HepG2 (cell line): Measurements from ENCODE around the gene PELI2. TPM values are rescaled to one million over a fixed set of nuclear protein-coding genes. Genes with fewer than 3 reads are reported as not detected.
A peak's percentile ranks its signal among the peaks of the same experiment; 100 is the strongest.

Source experiments
- ATAC-seq: fragments of 200-7000 bp; cut with Tn5 transposase; 3 replicates; pipeline ENCODE4 v1.9.1; 2020; ENCODE audit warnings: mild to moderate bottlenecking, moderate library complexity
- Bru-seq: library from RNA; stranded (reverse); fragments of 400-500 nt; gene quantifications from one replicate; lab custom pipeline; 2021; lab: Mats Ljungman, UMichigan
- BruChase-seq, 2 experiments: library from RNA; stranded (reverse); fragments of 400-500 nt; gene quantifications; one replicate each; lab custom pipeline; 2021; lab: Mats Ljungman, UMichigan
- BruUV-seq: library from RNA; stranded (reverse); fragments of 400-500 nt; replicated peaks from 2 replicates; lab custom pipeline; 2021; lab: Mats Ljungman, UMichigan
- CTCF ChIA-PET: fragments of 300-600 bp; formaldehyde crosslinking; extraction: SDS; loops from one replicate; lab custom pipeline; 2021; ENCODE audit warnings: low total read pairs, inconsistent platforms, low intra/inter-chr PET ratio; lab: Yijun Ruan, JAX
- POLR2A ChIA-PET: fragments of 350-600 bp; sonication (Branson Sonifier 250); formaldehyde crosslinking; loops from one replicate; lab custom pipeline; 2020; ENCODE audit warnings: antibody characterized with exemption, inconsistent platforms; lab: Yijun Ruan, JAX
- DNase-seq: peaks from one replicate; pipeline ENCODE4 v3.0.0-alpha.2; 2015; ENCODE audit warnings: low spot score
- FAIRE-seq: peaks from 3 replicates; lab custom pipeline; 2011; peaks lifted over from hg19 to GRCh38; lab: Jason Lieb, UNC
- H2AFZ ChIP-seq: one replicate; pipeline ENCODE4 v1.6.1; 2011; ENCODE audit warnings: low read length, inconsistent platforms
- H3K27ac ChIP-seq: fragments of 300-600 bp; 3 replicates; pipeline ENCODE4 v1.8.0; 2011; ENCODE audit warnings: mixed run types, mild to moderate bottlenecking, mixed read lengths, low read length, inconsistent platforms; ENCODE audit not compliant: insufficient read depth; ENCODE audit errors: extremely low read length
- H3K27me3 ChIP-seq, 2 experiments: fragments of 200-600 bp in 1 of 2; 2 replicates in 1 of 2; 3 replicates in 1 of 2; pipeline versions ENCODE4 v1.6.0 to v1.8.0; 2011; ENCODE audit warnings: low read length in 2 of 2, mild to moderate bottlenecking in 2 of 2, moderate library complexity in 2 of 2, inconsistent platforms in 1 of 2; ENCODE audit not compliant: insufficient read depth in 2 of 2, control insufficient read depth in 1 of 2
- H3K36me3 ChIP-seq, 2 experiments: fragments of 200-600 bp in 1 of 2; replicated peaks in 1 of 2; 2 replicates in 1 of 2; 3 replicates in 1 of 2; pipeline versions ENCODE4 v1.5.1 to v1.8.0; 2011; ENCODE audit warnings: low read length in 2 of 2, inconsistent platforms in 1 of 2; ENCODE audit not compliant: insufficient read depth in 2 of 2, control insufficient read depth in 1 of 2
- H3K4me1 ChIP-seq: 2 replicates; pipeline ENCODE4 v1.5.1; 2012; ENCODE audit warnings: low read length, inconsistent platforms; ENCODE audit not compliant: insufficient read depth
- H3K4me2 ChIP-seq: 2 replicates; pipeline ENCODE4 v1.6.0; 2011; ENCODE audit warnings: low read depth, low read length, inconsistent platforms
- H3K4me3 ChIP-seq, 3 experiments: fragments of 200-600 bp in 1 of 3; sonication (generic), shearing (Covaris generic) in 1 of 3; replicated peaks in 1 of 3; 2 replicates each; pipeline ENCODE4 v1.5.1; 2011 to 2016; ENCODE audit warnings: low read length in 3 of 3, inconsistent platforms in 2 of 3, low read depth in 2 of 3, mild to moderate bottlenecking in 2 of 3, control low read depth in 1 of 3, mixed read lengths in 1 of 3; ENCODE audit not compliant: insufficient read depth in 1 of 3
- H3K79me2 ChIP-seq: one replicate; pipeline ENCODE4 v1.6.1; 2011; ENCODE audit warnings: low read length, inconsistent platforms; ENCODE audit not compliant: insufficient read depth
- H3K9ac ChIP-seq: 2 replicates; pipeline ENCODE4 v1.6.0; 2011; ENCODE audit warnings: mild to moderate bottlenecking, low read depth, low read length, inconsistent platforms; ENCODE audit not compliant: insufficient read depth
- H3K9me3 ChIP-seq: 2 replicates; pipeline ENCODE4 v1.5.1; 2012; ENCODE audit warnings: mild to moderate bottlenecking, low read length
- H4K20me1 ChIP-seq: 2 replicates; pipeline ENCODE4 v1.6.0; 2011; ENCODE audit warnings: inconsistent platforms, mild to moderate bottlenecking, low read length, moderate library complexity; ENCODE audit not compliant: insufficient read depth
- GPBP1L1 ChIP-seq: sonication (generic); formaldehyde crosslinking; IDR thresholded peaks from 2 replicates; pipeline ENCODE4 v1.5.0; 2020; ENCODE audit warnings: mild to moderate bottlenecking, missing genetic modification reagents
- HDAC6 ChIP-seq: fragments of 200-600 bp; sonication (generic); IDR thresholded peaks from 2 replicates; pipeline ENCODE4 v1.7.0; 2017; ENCODE audit warnings: mild to moderate bottlenecking, antibody characterized with exemption, low read length, low read depth
- MBD4 ChIP-seq: IDR thresholded peaks from 2 replicates; pipeline ENCODE4 v1.6.1; 2012; ENCODE audit warnings: low read length, inconsistent platforms, borderline replicate concordance
- NCOA5 ChIP-seq: sonication (generic); formaldehyde crosslinking; IDR thresholded peaks from 2 replicates; pipeline ENCODE4 v1.4.0; 2020; ENCODE audit warnings: missing genetic modification reagents
- SP1 ChIP-seq, 2 experiments: fragments of 450-650 bp in 1 of 2; sonication (generic) in 1 of 2; formaldehyde crosslinking in 1 of 2; IDR thresholded peaks; 2 replicates each; pipeline versions ENCODE4 v1.4.0 to v1.6.1; 2016 to 2020; ENCODE audit warnings: missing genetic modification reagents in 1 of 2
- ZNF609 ChIP-seq: sonication (generic); formaldehyde crosslinking; IDR thresholded peaks from 2 replicates; pipeline ENCODE4 v1.4.0; 2020; ENCODE audit warnings: mild to moderate bottlenecking, missing genetic modification reagents, borderline replicate concordance
- WGBS: methylation state at CpG from one replicate; pipeline ENCODE4 v1.1.6; 2017; ENCODE audit warnings: low lambda C conversion rate; 5-methylcytosine and 5-hydroxymethylcytosine counted together
- in situ Hi-C: cut with HindIII; loops from 2 replicates; pipeline ENCODE4 v1.10.0; 2017; ENCODE audit warnings: low pct_unique_long_range_greater_than_20kb; ENCODE audit not compliant: extremely low pct_ligation_motif_present
- intact Hi-C: fragments of 100-400 bp; cut with micrococcal nuclease; formaldehyde crosslinking; loops from one replicate; pipeline ENCODE4 v1.10.0; 2022; ENCODE audit not compliant: unreplicated experiment
- long read RNA-seq, 2 experiments: library from RNA in 1 of 2; library from polyadenylated mRNA in 1 of 2; stranded (forward) in 1 of 2; unstranded in 1 of 2; transcript quantifications; one replicate each; pipeline ENCODE4 v2.0.0, GENCODE V29; 2019 to 2022
- polyA minus RNA-seq, 3 experiments: library from RNA; depleted of rRNA, polyadenylated mRNA; stranded (reverse); fragments of >200 nt; gene quantifications; 2 replicates each; pipeline ENCODE4 v1.2.3, GENCODE V29; 2011; ENCODE audit warnings: low replicate concordance in 1 of 3
- polyA plus RNA-seq, 8 experiments: library from polyadenylated mRNA; depleted of rRNA in 3 of 8; stranded (reverse) in 7 of 8; unstranded in 1 of 8; fragments of >200 nt; fragmentation: Illumina TruSeq in 4 of 8; extraction: Trizol in 4 of 8; gene quantifications; 2 replicates each; pipeline versions ENCODE4 v1.2.1 to v1.2.3, GENCODE V29; 2011 to 2016; ENCODE audit warnings: low read depth in 4 of 8, missing spikeins in 1 of 8, mixed read lengths in 1 of 8; ENCODE audit not compliant: insufficient read depth in 1 of 8
- total RNA-seq, 5 experiments: library from RNA; depleted of rRNA; stranded (reverse); fragments of >200 nt; fragmentation: Illumina TruSeq; extraction: Trizol; gene quantifications; 2 replicates each; pipeline ENCODE4 v1.2.3, GENCODE V29; 2016; ENCODE audit warnings: low read depth in 1 of 5

The PELI2 gene
- total RNA-seq (2016; rRNA removed; fragmentation: Illumina TruSeq; extraction: Trizol) = not detected in 2 replicates
- total RNA-seq (2016; cell fraction: cytosol; rRNA removed; fragmentation: Illumina TruSeq; extraction: Trizol; ENCODE audit: low read depth) = not detected in 2 replicates
- total RNA-seq (2016; cell fraction: insoluble cytoplasmic fraction; rRNA removed; fragmentation: Illumina TruSeq; extraction: Trizol) = 0.02 TPM in 1 of 2 replicates, not detected in the other
- not detected in 2 replicates for total RNA-seq (2016; cell fraction: membrane; rRNA removed; fragmentation: Illumina TruSeq; extraction: Trizol)
- not detected in 2 replicates for total RNA-seq (2016; cell fraction: nucleus; rRNA removed; fragmentation: Illumina TruSeq; extraction: Trizol)
- 0.07 and 0.25 TPM in 2 replicates for polyA plus RNA-seq (2011; rRNA removed)
- 0.17 and 0.23 TPM in 2 replicates for polyA plus RNA-seq (2011; cell fraction: cytosol; rRNA removed)
- polyA plus RNA-seq (2011; cell fraction: nucleus; rRNA removed) = 0.03 and 0.14 TPM in 2 replicates
- 0.03 TPM in 1 of 2 replicates, not detected in the other for polyA plus RNA-seq (2012)
- polyA plus RNA-seq (2016; cell fraction: cytosol; fragmentation: Illumina TruSeq; extraction: Trizol; ENCODE audit: low read depth) = not detected in 2 replicates
- polyA plus RNA-seq (2016; cell fraction: insoluble cytoplasmic fraction; fragmentation: Illumina TruSeq; extraction: Trizol; ENCODE audit: low read depth) = not detected in 2 replicates
- not detected in 2 replicates for polyA plus RNA-seq (2016; cell fraction: membrane; fragmentation: Illumina TruSeq; extraction: Trizol; ENCODE audit: low read depth)
- not detected in 2 replicates for polyA plus RNA-seq (2016; cell fraction: nucleus; fragmentation: Illumina TruSeq; extraction: Trizol; ENCODE audit: insufficient read depth, low read depth)
- polyA minus RNA-seq (2011; rRNA and poly(A)+ RNA removed; ENCODE audit: low replicate concordance) = 2.3 and 10.1 TPM in 2 replicates
- polyA minus RNA-seq (2011; cell fraction: cytosol; rRNA and poly(A)+ RNA removed) = 0.10 and 1.6 TPM in 2 replicates
- 0.25 and 1.2 TPM in 2 replicates for polyA minus RNA-seq (2011; cell fraction: nucleus; rRNA and poly(A)+ RNA removed)
- percentile 24 among the genes with signal in this experiment for Bru-seq, nascent RNA
- percentile 18 among the genes with signal in this experiment for BruChase-seq, experiment 1, labeled RNA remaining after a 6-hour chase
- BruChase-seq, experiment 2, labeled RNA remaining after a 2-hour chase = percentile 17 among the genes with signal in this experiment
- long read RNA-seq, experiment 1 = 0 reads
- long read RNA-seq, experiment 2, partial matches to known transcripts = 0 of 1 reads
- long read RNA-seq, experiment 2, other reads (novel, unspliced or antisense) = 1 of 1 reads

GRCh38 chr14:56117765-56118610, at the start of gene PELI2:
Gene PELI2, plus strand, starts transcription at chr14:56118411. Its CDS starts 250 bp downstream, at chr14:56118661.
- no peaks in the 10 kb centered on the region for H3K9me3 ChIP-seq
- H3K27ac ChIP-seq = no peak within 1 kb of the TSS
- H3K27me3 ChIP-seq = peaks cover 3 to 46% of the 10 kb centered on the region in 2 experiments; a peak in 4 of 5 replicates
- POLR2A ChIA-PET = no interaction called here
- DNase-seq (peak; percentile 6), FAIRE-seq (no peak), ATAC-seq (peak; percentile 91)
- H3K4me2 ChIP-seq = peak within 1 kb of the TSS; percentile 76
- peak within 1 kb of the TSS; percentile 52 to 70 (median 57) for H3K4me3 ChIP-seq
- no peak within 1 kb of the TSS for H3K9ac ChIP-seq
- peaks cover 6% of the 10 kb centered on the region; the same call in 1 of the 2 replicates for H3K4me1 ChIP-seq
- WGBS = 9% methylated on average over 27 of the region's 96 CpGs
- CTCF ChIA-PET = no interaction called here
- no peaks in the 10 kb centered on the region for H3K36me3 ChIP-seq
- H2AFZ ChIP-seq = no peak within 1 kb of the TSS
- no peaks in the 10 kb centered on the region for H3K79me2 ChIP-seq
- intact Hi-C loops = no loop called here
- BruUV-seq = no TSS peak
- in situ Hi-C loops = no loop called here
- no peaks in the 10 kb centered on the region for H4K20me1 ChIP-seq
- TF ChIP-seq ZNF609 (CRISPR knock-in tag) (no peak), GPBP1L1 (CRISPR knock-in tag) (no peak), SP1 (IDR thresholded peaks at IDR 0.05) (no peak), SP1 (CRISPR knock-in tag; IDR thresholded peaks at IDR 0.05) (no peak), MBD4 (no peak), HDAC6 (no peak), NCOA5 (CRISPR knock-in tag) (no peak)
